ENCODE measurements around the gene APOD. TPM values are rescaled to one million over a fixed set of nuclear protein-coding genes. Genes with fewer than 3 reads are reported as not detected.

Gene APOD
- total RNA-seq, 1 donor: 2.9 TPM

GRCh38 chr3:195535293-195535692, 48.4 kb downstream of the APOD start:
- no peak for DNase-seq (ENCODE audit: low read depth)
- no peak for TF ChIP-seq CTCF (IDR thresholded peaks at IDR 0.05; ENCODE audit: insufficient read depth, low read length)
- H3K4me3 ChIP-seq (ENCODE audit: low read depth, low read length): no peak overlapping the region

GRCh38 chr3:195532834-195533233, 50.9 kb downstream of the APOD start:
- no peak overlapping the region for H3K4me3 ChIP-seq (ENCODE audit: low read depth, low read length)
- DNase-seq (ENCODE audit: low read depth): no peak
- TF ChIP-seq CTCF (IDR thresholded peaks at IDR 0.05; ENCODE audit: insufficient read depth, low read length): no peak

GRCh38 chr3:195532345-195532744, 51.4 kb downstream of the APOD start:
- H3K4me3 ChIP-seq (ENCODE audit: low read depth, low read length): no peak overlapping the region
- DNase-seq (ENCODE audit: low read depth): no peak
- no peak for TF ChIP-seq CTCF (IDR thresholded peaks at IDR 0.05; ENCODE audit: insufficient read depth, low read length)

GRCh38 chr3:195531683-195532082, 52.1 kb downstream of the APOD start:
- no peak overlapping the region for H3K4me3 ChIP-seq (ENCODE audit: low read depth, low read length)
- no peak for DNase-seq (ENCODE audit: low read depth)
- TF ChIP-seq CTCF (IDR thresholded peaks at IDR 0.05; ENCODE audit: insufficient read depth, low read length): no peak

- no peak for TF ChIP-seq CTCF (IDR thresholded peaks at IDR 0.05; ENCODE audit: insufficient read depth, low read length)
- no peak overlapping the region for H3K4me3 ChIP-seq (ENCODE audit: low read depth, low read length)
- DNase-seq (ENCODE audit: low read depth): no peak
Measured at GRCh38 chr3:195526492-195526891, 57.2 kb downstream of the APOD start.

- no peak overlapping the region for H3K4me3 ChIP-seq (ENCODE audit: low read depth, low read length)
- no peak for DNase-seq (ENCODE audit: low read depth)
- TF ChIP-seq CTCF (IDR thresholded peaks at IDR 0.05; ENCODE audit: insufficient read depth, low read length): no peak
Measured at GRCh38 chr3:195524171-195524896, 59.4 kb downstream of the APOD start.
